ENCODE results near the gene ARHGAP23. TPM values are rescaled to one million over a fixed set of nuclear protein-coding genes. Genes with fewer than 3 reads are reported as not detected.

Gene ARHGAP23
- total RNA-seq, 2 donors from 2014 or later, result 5.2 to 10.9 TPM

- intact Hi-C loops (cut with DNase I), result loop anchor here (5.0 kb wide), 1 partner anchor 70 kb away; no protein-coding TSS in a partner anchor
Measured at GRCh38 chr17:38417210-38417951, 10.9 kb upstream of the ARHGAP23 start.

DNA sequence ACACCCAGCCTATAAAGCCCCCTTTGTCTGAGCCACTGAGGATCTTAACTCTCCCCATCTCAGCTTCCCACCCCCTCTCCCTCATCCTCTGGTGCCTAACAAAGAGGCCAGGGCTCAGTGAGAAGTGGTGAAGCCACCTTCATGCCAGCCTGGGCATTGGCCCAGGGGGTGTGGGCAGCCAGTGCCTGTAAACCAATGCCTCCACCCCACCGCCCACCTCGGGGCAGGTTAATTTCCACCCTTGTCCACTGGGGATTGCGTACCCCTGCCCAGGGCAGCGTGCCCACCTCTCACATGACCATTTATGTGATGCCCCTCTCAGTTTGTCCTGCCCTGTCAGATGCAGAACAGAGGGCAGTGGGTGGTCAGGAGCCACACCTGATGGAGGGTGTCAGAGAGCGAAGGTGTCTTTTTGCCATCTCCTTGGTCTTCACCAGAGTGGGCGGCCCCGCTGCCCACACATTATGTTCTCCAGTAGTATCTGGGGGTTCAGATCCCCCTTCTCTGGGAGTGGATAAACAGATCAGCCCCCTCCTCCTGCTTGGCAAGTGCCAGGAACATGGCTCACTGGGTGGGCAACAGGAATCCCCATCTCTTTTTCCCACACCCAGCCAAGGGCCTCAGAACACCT lies 10.1 kb upstream of the ARHGAP23 start:
- Histone ChIP-seq H3K9me3 (no peaks in the 10 kb centered on the region), H3K36me3 (replicated peaks in 1 of 2; ENCODE audit: insufficient read depth in 1 of 2, low read depth in 2 of 2) (no peaks in the 10 kb centered on the region), H3K4me1 (peaks cover 18% of the 10 kb centered on the region), H3K4me3 (no peak overlapping the region), H3K27me3 (peaks cover 0 to 7% of the 10 kb centered on the region in 2 donors), H3K27ac (no peak overlapping the region)
- ATAC-seq (no peak), DNase-seq (no peak)
- intact Hi-C loops (cut with DNase I), result loop anchor here (5.0 kb wide), 1 partner anchor 71 kb away; no protein-coding TSS in a partner anchor
- TF ChIP-seq CTCF (IDR thresholded peaks at IDR 0.05) (no peak), POLR2A (IDR thresholded peaks at IDR 0.05) (no peak)
- WGBS, 2 donors, result 90% methylated on average over 2 to 7 of the region's 7 CpGs

More at GRCh38 chr17:38417210-38417951, 10.9 kb upstream of the ARHGAP23 start:
- TF ChIP-seq CTCF (IDR thresholded peaks at IDR 0.05) (no peak), POLR2A (IDR thresholded peaks at IDR 0.05) (no peak)
- Histone ChIP-seq H3K27me3 (peaks cover 0 to 7% of the 10 kb centered on the region in 2 donors), H3K9me3 (no peaks in the 10 kb centered on the region), H3K36me3 (replicated peaks in 1 of 2; ENCODE audit: insufficient read depth in 1 of 2, low read depth in 2 of 2) (no peaks in the 10 kb centered on the region), H3K27ac (no peak overlapping the region), H3K4me3 (no peak overlapping the region), H3K4me1 (peaks cover 18% of the 10 kb centered on the region)
- ATAC-seq (no peak), DNase-seq (no peak)
- WGBS, 2 donors, result 72 to 73% methylated on average over 4 to 11 of the region's 11 CpGs

DNA sequence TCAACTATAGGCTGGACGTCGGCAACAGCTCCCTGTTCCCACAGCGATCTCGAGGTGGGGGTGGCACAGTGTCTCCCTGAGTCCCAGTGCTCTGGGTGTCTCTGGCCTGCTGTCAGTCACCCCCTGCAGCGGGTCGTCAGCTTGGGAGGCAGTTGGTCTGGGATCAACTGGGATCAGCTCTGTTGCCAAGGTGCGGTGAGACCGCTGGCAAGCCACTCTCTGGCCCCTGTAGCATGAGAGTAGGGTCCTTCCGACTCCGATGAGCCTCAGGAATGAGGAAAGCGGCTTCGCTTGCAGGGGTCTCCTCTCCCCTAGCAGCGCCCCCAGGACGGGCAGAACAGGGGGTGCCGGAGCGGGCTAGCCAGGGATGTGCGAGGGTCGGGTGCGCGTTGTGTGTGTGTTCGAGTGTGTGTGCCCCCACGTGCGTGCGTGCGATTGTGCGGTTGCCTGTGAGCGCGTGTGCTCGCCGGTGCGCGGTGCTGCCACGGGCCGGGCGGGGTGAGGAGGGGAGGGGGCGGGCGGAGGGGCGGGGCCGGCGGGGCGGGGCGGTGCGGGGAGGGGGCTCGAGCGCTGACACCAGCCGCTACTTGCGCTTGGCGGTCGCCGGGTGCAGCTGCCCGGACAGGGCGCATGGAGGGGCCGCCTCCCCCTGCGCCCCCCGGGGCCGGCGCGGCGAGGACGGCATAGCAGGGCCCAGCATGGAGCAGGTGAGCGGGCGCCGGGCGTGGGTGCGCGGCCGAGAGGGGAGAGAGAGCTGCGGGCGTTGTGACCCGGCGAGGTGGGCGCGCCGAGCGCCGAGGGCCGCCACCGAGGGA lies 9.4 kb upstream of the ARHGAP23 start:
- Histone ChIP-seq H3K36me3 (replicated peaks in 1 of 2; ENCODE audit: insufficient read depth in 1 of 2, low read depth in 2 of 2) (no peaks in the 10 kb centered on the region), H3K4me3 (no peak overlapping the region)
- intact Hi-C loops (cut with DNase I), result loop anchor here (5.0 kb wide), 1 partner anchor 72 kb away; no protein-coding TSS in a partner anchor

GRCh38 chr17:38419508-38419981 lies 8.7 kb upstream of the ARHGAP23 start:
- no peaks in the 10 kb centered on the region for H3K36me3 ChIP-seq (replicated peaks in 1 of 2; ENCODE audit: insufficient read depth in 1 of 2, low read depth in 2 of 2)
- no peak overlapping the region for H3K27ac ChIP-seq
- peaks cover 0 to 7% of the 10 kb centered on the region in 2 donors for H3K27me3 ChIP-seq
- 9 to 14% methylated on average over 1 to 10 of the region's 10 CpGs for WGBS, 2 donors
- TF ChIP-seq POLR2A (IDR thresholded peaks at IDR 0.05), result no peak
- TF ChIP-seq CTCF (IDR thresholded peaks at IDR 0.05), result no peak
- no peak overlapping the region for H3K4me3 ChIP-seq
- ATAC-seq (no peak), DNase-seq (no peak)
- H3K4me1 ChIP-seq, result peaks cover 17% of the 10 kb centered on the region
- H3K9me3 ChIP-seq, result no peaks in the 10 kb centered on the region
- intact Hi-C loops (cut with DNase I), result loop anchor here (5.0 kb wide), 1 partner anchor 72 kb away; no protein-coding TSS in a partner anchor

More for the DNA sequence above, 9.4 kb upstream of the ARHGAP23 start:
- TF ChIP-seq CTCF (IDR thresholded peaks at IDR 0.05) (no peak), POLR2A (IDR thresholded peaks at IDR 0.05) (no peak)
- H3K27me3 ChIP-seq, result peaks cover 0 to 7% of the 10 kb centered on the region in 2 donors
- peaks cover 18% of the 10 kb centered on the region for H3K4me1 ChIP-seq
- H3K27ac ChIP-seq, result no peak overlapping the region
- ATAC-seq (no peak), DNase-seq (no peak)
- no peaks in the 10 kb centered on the region for H3K9me3 ChIP-seq
- 4 to 7% methylated on average over 16 to 22 of the region's 78 CpGs for WGBS, 2 donors
